ENCODE measurements around the gene GREB1L. TPM values are rescaled to one million over a fixed set of nuclear protein-coding genes. Genes with fewer than 3 reads are reported as not detected.

Gene GREB1L
- 1 to 10 TPM; 3.1 to 3.9 TPM for total RNA-seq
- polyA plus RNA-seq (2013, experiment 1 of 2), result 50.9 TPM
- polyA plus RNA-seq (2013, experiment 2 of 2), result 54.0 TPM
- long read RNA-seq, experiment 1, partial matches to known transcripts, result 1 of 2 reads
- long read RNA-seq, experiment 1, other reads (novel, unspliced or antisense), result 1 of 2 reads
- long read RNA-seq, experiment 2, partial matches to known transcripts, result 0 of 1 reads
- long read RNA-seq, experiment 2, other reads (novel, unspliced or antisense), result 1 of 1 reads
- long read RNA-seq, experiment 3, full-length matches to known transcripts, result 1 of 3 reads
- long read RNA-seq, experiment 3, partial matches to known transcripts, result 1 of 3 reads
- long read RNA-seq, experiment 3, other reads (novel, unspliced or antisense), result 1 of 3 reads
- long read RNA-seq, experiment 4, result 0 reads

GRCh38 chr18:21242141-21242779 lies at the start of gene GREB1L:
GREB1L (plus strand) TSS chr18:21242232; CDS start chr18:21383519, 141,287 bp downstream.
- no peaks in the 10 kb centered on the region for H3K36me3 Mint-ChIP-seq (ENCODE audit: low read depth)
- DNase-seq, result peak; percentile 89
- peak within 1 kb of the TSS; percentile 81 for H3K4me3 ChIP-seq (ENCODE audit: low read length)
- H3K27me3 Mint-ChIP-seq (ENCODE audit: insufficient read depth), result peaks cover 95% of the 10 kb centered on the region
- no peaks in the 10 kb centered on the region for H3K9me3 Mint-ChIP-seq
- H3K4me3 Mint-ChIP-seq, result peak within 1 kb of the TSS; percentile 57
- no peaks in the 10 kb centered on the region for H3K9me3 ChIP-seq (ENCODE audit: control insufficient read depth, low read length)
- H3K27ac ChIP-seq (ENCODE audit: low read depth, low read length), result peak within 1 kb of the TSS; percentile 84
- no peaks in the 10 kb centered on the region for H3K4me1 ChIP-seq (ENCODE audit: control insufficient read depth, insufficient read depth, low read length)
- H3K27ac Mint-ChIP-seq, result no peak within 1 kb of the TSS
- H3K9ac ChIP-seq (ENCODE audit: extremely low read depth, low read length, poor library complexity, severe bottlenecking), result no peak within 1 kb of the TSS
- peaks cover 12% of the 10 kb centered on the region for H3K4me1 Mint-ChIP-seq
- peaks cover 97% of the 10 kb centered on the region for H3K27me3 ChIP-seq (ENCODE audit: control insufficient read depth, insufficient read depth, low read length, poor library complexity, severe bottlenecking)
- no peaks in the 10 kb centered on the region for H3K36me3 ChIP-seq (ENCODE audit: control insufficient read depth, insufficient read depth, low read length)
- WGBS, 2 experiments (ENCODE audit: insufficient coverage in 1 of 2, insufficient read length in 1 of 2), result 0% methylated on average over 87 of the region's 87 CpGs; no CpG with 5 or more reads in 1 of the 2 experiments
- peak; percentile 70 for TF ChIP-seq CTCF (conservative IDR thresholded peaks at IDR 0.05)

GRCh38 chr18:21192308-21192624 lies 49.8 kb upstream of the GREB1L start:
- H3K4me3 ChIP-seq (ENCODE audit: low read length), result no peak overlapping the region
- Mint-ChIP-seq H3K4me1 (no peaks in the 10 kb centered on the region), H3K27ac (no peak overlapping the region), H3K27me3 (ENCODE audit: insufficient read depth) (peaks cover 50% of the 10 kb centered on the region), H3K4me3 (no peak overlapping the region), H3K36me3 (ENCODE audit: low read depth) (no peaks in the 10 kb centered on the region), H3K9me3 (no peaks in the 10 kb centered on the region)
- H3K4me1 ChIP-seq (ENCODE audit: control insufficient read depth, insufficient read depth, low read length), result no peaks in the 10 kb centered on the region
- no peaks in the 10 kb centered on the region for H3K36me3 ChIP-seq (ENCODE audit: control insufficient read depth, insufficient read depth, low read length)
- DNase-seq, result no peak
- H3K9ac ChIP-seq (ENCODE audit: extremely low read depth, low read length, poor library complexity, severe bottlenecking), result no peak overlapping the region
- H3K9me3 ChIP-seq (ENCODE audit: control insufficient read depth, low read length), result no peaks in the 10 kb centered on the region
- 89 to 100% methylated on average over 1 to 4 of the region's 5 CpGs for WGBS, 2 experiments (ENCODE audit: insufficient coverage in 1 of 2, insufficient read length in 1 of 2)
- no peak overlapping the region for H3K27ac ChIP-seq (ENCODE audit: low read depth, low read length)
- peaks cover 34% of the 10 kb centered on the region for H3K27me3 ChIP-seq (ENCODE audit: control insufficient read depth, insufficient read depth, low read length, poor library complexity, severe bottlenecking)
- TF ChIP-seq CTCF (conservative IDR thresholded peaks at IDR 0.05), result no peak

- peaks cover 38% of the 10 kb centered on the region for H3K27me3 ChIP-seq (ENCODE audit: control insufficient read depth, insufficient read depth, low read length, poor library complexity, severe bottlenecking)
- Mint-ChIP-seq H3K27ac (no peak overlapping the region), H3K9me3 (no peaks in the 10 kb centered on the region), H3K27me3 (ENCODE audit: insufficient read depth) (peaks cover 56% of the 10 kb centered on the region), H3K36me3 (ENCODE audit: low read depth) (no peaks in the 10 kb centered on the region), H3K4me3 (no peak overlapping the region), H3K4me1 (no peaks in the 10 kb centered on the region)
- 27 to 34% methylated on average over 4 of the region's 4 CpGs for WGBS, 2 experiments (ENCODE audit: insufficient coverage in 1 of 2, insufficient read length in 1 of 2)
- no peaks in the 10 kb centered on the region for H3K9me3 ChIP-seq (ENCODE audit: control insufficient read depth, low read length)
- no peak overlapping the region for H3K27ac ChIP-seq (ENCODE audit: low read depth, low read length)
- no peaks in the 10 kb centered on the region for H3K36me3 ChIP-seq (ENCODE audit: control insufficient read depth, insufficient read depth, low read length)
- DNase-seq, result no peak
- TF ChIP-seq CTCF (conservative IDR thresholded peaks at IDR 0.05), result peak; percentile 90
- no peak overlapping the region for H3K9ac ChIP-seq (ENCODE audit: extremely low read depth, low read length, poor library complexity, severe bottlenecking)
- no peaks in the 10 kb centered on the region for H3K4me1 ChIP-seq (ENCODE audit: control insufficient read depth, insufficient read depth, low read length)
- H3K4me3 ChIP-seq (ENCODE audit: low read length), result no peak overlapping the region
These were observed 46.9 kb upstream of the GREB1L start for GRCh38 chr18:21194871-21195771.
